Amniotic epithelial cell (primary cell): ENCODE measurements around the gene RAB1B.

Experiments used
- DNase-seq: peaks from one replicate; pipeline ENCODE4 v3.0.0-alpha.2; 2010; ENCODE audit warnings: low read depth

The RAB1B gene

GRCh38 chr11:66268244-66268951 is at the start of gene RAB1B:
Gene RAB1B (plus strand): TSS chr11:66268639. CDS start chr11:66268680, 41 bp downstream.
- peak; percentile 97 for DNase-seq

- no peak for DNase-seq
Observed at GRCh38 chr11:66218846-66219620, 49.4 kb upstream of the RAB1B start.

- DNase-seq, result no peak
Observed at GRCh38 chr11:66219846-66220565, 48.4 kb upstream of the RAB1B start.

- no peak for DNase-seq
Observed at GRCh38 chr11:66220566-66220935, 47.9 kb upstream of the RAB1B start.

GRCh38 chr11:66221012-66221411 is 47.4 kb upstream of the RAB1B start:
- no peak for DNase-seq

GRCh38 chr11:66221726-66222236 is 46.7 kb upstream of the RAB1B start:
- DNase-seq, result peak; percentile 31

GRCh38 chr11:66222358-66223149 is 45.9 kb upstream of the RAB1B start:
- DNase-seq, result peak; percentile 84

- DNase-seq, result no peak
Observed at GRCh38 chr11:66224226-66224855, 44.1 kb upstream of the RAB1B start.

GRCh38 chr11:66225066-66225465 is 43.4 kb upstream of the RAB1B start:
- DNase-seq, result no peak

- no peak for DNase-seq
Observed at GRCh38 chr11:66226101-66226500, 42.3 kb upstream of the RAB1B start.

GRCh38 chr11:66227700-66228099 is 40.7 kb upstream of the RAB1B start:
- no peak for DNase-seq

GRCh38 chr11:66228521-66228920 is 39.9 kb upstream of the RAB1B start:
- DNase-seq, result no peak

GRCh38 chr11:66230156-66230555 is 38.3 kb upstream of the RAB1B start:
- DNase-seq, result no peak

GRCh38 chr11:66230978-66231377 is 37.5 kb upstream of the RAB1B start:
- DNase-seq, result no peak

GRCh38 chr11:66231561-66231960 is 36.9 kb upstream of the RAB1B start:
- DNase-seq, result no peak

- DNase-seq, result no peak
Observed at GRCh38 chr11:66232769-66233168, 35.7 kb upstream of the RAB1B start.

GRCh38 chr11:66233301-66233700 is 35.1 kb upstream of the RAB1B start:
- no peak for DNase-seq

GRCh38 chr11:66235141-66235540 is 33.3 kb upstream of the RAB1B start:
- DNase-seq, result no peak

GRCh38 chr11:66237867-66238266 is 30.6 kb upstream of the RAB1B start:
- no peak for DNase-seq

GRCh38 chr11:66238786-66239413 is 29.5 kb upstream of the RAB1B start:
- no peak for DNase-seq

- no peak for DNase-seq
Observed at GRCh38 chr11:66239511-66239910, 28.9 kb upstream of the RAB1B start.
